ENCODE measurements around the gene AIFM3.
"Not testable (repeated sequence)": the region's sequence is repeated elsewhere in the genome, so short reads cannot be mapped to it uniquely, and the experiment has no call there.

The AIFM3 gene

GRCh38 chr22:20972014-20972694, 5.1 kb downstream of the AIFM3 start:
- DNase-seq, H3K36me3 Mint-ChIP-seq, H3K4me3 Mint-ChIP-seq, H3K27ac Mint-ChIP-seq, H3K9me3 Mint-ChIP-seq, H3K27me3 Mint-ChIP-seq: not testable (repeated sequence)
- H3K4me1 Mint-ChIP-seq, result peaks cover 22 to 43% of the 10 kb centered on the region in 2 donors
- peak; percentile 22 to 24 for ATAC-seq (replicated peaks)

- Mint-ChIP-seq H3K27ac (no peak overlapping the region), H3K4me3 (no peak overlapping the region), H3K27me3 (peaks cover 0 to 9% of the 10 kb centered on the region in 2 donors), H3K36me3 (no peaks in the 10 kb centered on the region), H3K4me1 (peaks cover 15 to 34% of the 10 kb centered on the region in 2 donors), H3K9me3 (peaks cover 0 to 1% of the 10 kb centered on the region in 2 donors)
- ATAC-seq (replicated peaks), result no peak
- no peak for DNase-seq
Measured at GRCh38 chr22:20972933-20973577, 6.0 kb downstream of the AIFM3 start.

- Mint-ChIP-seq H3K27me3 (peaks cover under 1 to 9% of the 10 kb centered on the region in 2 donors), H3K36me3 (peaks cover under 1 to 1% of the 10 kb centered on the region in 2 donors), H3K4me3 (no peak overlapping the region), H3K27ac (no peak overlapping the region), H3K9me3 (peaks cover under 1 to 1% of the 10 kb centered on the region in 2 donors), H3K4me1 (peaks cover 8 to 27% of the 10 kb centered on the region in 2 donors)
- ATAC-seq (replicated peaks) (no peak), DNase-seq (no peak)
Measured at GRCh38 chr22:20973634-20974286, 6.7 kb downstream of the AIFM3 start.

GRCh38 chr22:20974336-20974955, 7.4 kb downstream of the AIFM3 start:
- Mint-ChIP-seq H3K9me3 (peaks cover 3 to 5% of the 10 kb centered on the region in 2 donors), H3K36me3 (peaks cover 4 to 5% of the 10 kb centered on the region in 2 donors), H3K27ac (no peak overlapping the region), H3K4me3 (no peak overlapping the region), H3K27me3 (peaks cover 4 to 16% of the 10 kb centered on the region in 2 donors), H3K4me1 (peaks cover 11 to 30% of the 10 kb centered on the region in 2 donors)
- ATAC-seq (replicated peaks) (no peak), DNase-seq (no peak)

GRCh38 chr22:20975541-20976290, 8.7 kb downstream of the AIFM3 start:
- peaks cover 3 to 5% of the 10 kb centered on the region in 2 donors for H3K9me3 Mint-ChIP-seq
- H3K27me3 Mint-ChIP-seq, result peaks cover 4 to 19% of the 10 kb centered on the region in 2 donors
- H3K36me3 Mint-ChIP-seq, result peaks cover 4 to 7% of the 10 kb centered on the region in 2 donors
- ATAC-seq (replicated peaks) (no peak), DNase-seq (no peak)
- H3K4me1 Mint-ChIP-seq, result peaks cover 20 to 42% of the 10 kb centered on the region in 2 donors
- no peak overlapping the region for H3K4me3 Mint-ChIP-seq
- no peak overlapping the region for H3K27ac Mint-ChIP-seq

GRCh38 chr22:20976291-20976877, 9.3 kb downstream of the AIFM3 start:
- no peak for DNase-seq
- Mint-ChIP-seq H3K36me3 (peaks cover 4 to 7% of the 10 kb centered on the region in 2 donors), H3K27me3 (peaks cover 4 to 19% of the 10 kb centered on the region in 2 donors), H3K4me1 (peaks cover 25 to 44% of the 10 kb centered on the region in 2 donors), H3K4me3 (no peak overlapping the region), H3K9me3 (peaks cover 3 to 5% of the 10 kb centered on the region in 2 donors), H3K27ac (no peak overlapping the region)
- no peak for ATAC-seq (replicated peaks)

GRCh38 chr22:20977019-20977418, 10.0 kb downstream of the AIFM3 start:
- ATAC-seq (replicated peaks) (no peak), DNase-seq (no peak)
- no peak overlapping the region for H3K4me3 Mint-ChIP-seq
- H3K27me3 Mint-ChIP-seq, result peaks cover 4 to 19% of the 10 kb centered on the region in 2 donors
- H3K27ac Mint-ChIP-seq, result peak overlapping the region; percentile 20
- H3K36me3 Mint-ChIP-seq, result peaks cover 4 to 7% of the 10 kb centered on the region in 2 donors
- peaks cover 3 to 5% of the 10 kb centered on the region in 2 donors for H3K9me3 Mint-ChIP-seq
- H3K4me1 Mint-ChIP-seq, result peaks cover 27 to 41% of the 10 kb centered on the region in 2 donors

- Mint-ChIP-seq H3K4me3 (no peak overlapping the region), H3K4me1 (peaks cover 30 to 41% of the 10 kb centered on the region in 2 donors), H3K9me3 (peaks cover 3 to 5% of the 10 kb centered on the region in 2 donors), H3K27me3 (peaks cover 4 to 19% of the 10 kb centered on the region in 2 donors), H3K36me3 (peaks cover 4 to 10% of the 10 kb centered on the region in 2 donors), H3K27ac (peak overlapping the region; percentile 20)
- ATAC-seq (replicated peaks) (no peak), DNase-seq (no peak)
Measured at GRCh38 chr22:20977516-20978170, 10.6 kb downstream of the AIFM3 start.

- peaks cover 33 to 44% of the 10 kb centered on the region in 2 donors for H3K4me1 Mint-ChIP-seq
- no peak for DNase-seq
- peaks cover 4 to 19% of the 10 kb centered on the region in 2 donors for H3K27me3 Mint-ChIP-seq
- peaks cover 3 to 5% of the 10 kb centered on the region in 2 donors for H3K9me3 Mint-ChIP-seq
- peaks cover 4 to 10% of the 10 kb centered on the region in 2 donors for H3K36me3 Mint-ChIP-seq
- no peak for ATAC-seq (replicated peaks)
- H3K27ac Mint-ChIP-seq, result no peak overlapping the region
- H3K4me3 Mint-ChIP-seq, result no peak overlapping the region
Measured at GRCh38 chr22:20978419-20978818, 11.4 kb downstream of the AIFM3 start.

GRCh38 chr22:20979243-20979809, 12.3 kb downstream of the AIFM3 start:
- H3K9me3 Mint-ChIP-seq, result peaks cover 3 to 5% of the 10 kb centered on the region in 2 donors
- DNase-seq (peak; percentile 70), ATAC-seq (replicated peaks) (peak; percentile 69 to 77)
- H3K27ac Mint-ChIP-seq, result peak overlapping the region; percentile 92
- peaks cover 10 to 17% of the 10 kb centered on the region in 2 donors for H3K36me3 Mint-ChIP-seq
- H3K4me1 Mint-ChIP-seq, result peaks cover 38 to 52% of the 10 kb centered on the region in 2 donors
- peak overlapping the region; percentile 83 to 85 for H3K4me3 Mint-ChIP-seq
- H3K27me3 Mint-ChIP-seq, result peaks cover 4 to 19% of the 10 kb centered on the region in 2 donors

GRCh38 chr22:20979940-20980453, 12.9 kb downstream of the AIFM3 start:
- Mint-ChIP-seq H3K4me1 (peaks cover 38 to 52% of the 10 kb centered on the region in 2 donors), H3K4me3 (peak overlapping the region; percentile 6 to 83), H3K27ac (no peak overlapping the region), H3K27me3 (peaks cover 4 to 19% of the 10 kb centered on the region in 2 donors), H3K36me3 (peaks cover 13 to 17% of the 10 kb centered on the region in 2 donors), H3K9me3 (peaks cover 3 to 5% of the 10 kb centered on the region in 2 donors)
- DNase-seq, result no peak
- ATAC-seq (replicated peaks), result no peak

GRCh38 chr22:20980523-20980922, 13.5 kb downstream of the AIFM3 start:
- DNase-seq (no peak), ATAC-seq (replicated peaks) (no peak)
- H3K4me1 Mint-ChIP-seq, result peaks cover 38 to 52% of the 10 kb centered on the region in 2 donors
- no peak overlapping the region for H3K27ac Mint-ChIP-seq
- peaks cover 13 to 17% of the 10 kb centered on the region in 2 donors for H3K36me3 Mint-ChIP-seq
- H3K27me3 Mint-ChIP-seq, result peaks cover 4 to 19% of the 10 kb centered on the region in 2 donors
- H3K4me3 Mint-ChIP-seq, result peak overlapping the region in 1 of 2 donors; percentile 99
- peaks cover 3 to 5% of the 10 kb centered on the region in 2 donors for H3K9me3 Mint-ChIP-seq
